ENCODE data around the gene SLC9A9.

The SLC9A9 gene

DNA sequence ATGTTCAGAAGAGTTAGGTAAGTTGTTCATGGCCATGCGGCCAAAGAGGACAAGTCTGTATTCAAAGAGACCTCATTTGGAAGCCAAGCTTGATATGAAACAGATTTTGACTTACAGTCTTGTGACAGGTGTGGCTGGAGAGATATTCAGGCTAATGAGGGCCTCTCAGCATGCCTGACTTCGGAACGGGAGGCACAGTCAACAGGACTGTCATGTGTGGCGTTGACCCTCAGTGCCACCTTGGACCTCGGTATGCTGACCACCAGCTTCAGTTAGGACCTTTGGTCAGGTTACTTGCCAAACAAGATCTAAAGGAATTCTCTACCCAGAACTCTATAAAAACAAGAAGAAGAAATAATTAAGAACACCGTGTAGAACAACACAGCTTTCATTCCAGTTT is 604.6 kb downstream of the SLC9A9 start:
- no peak for DNase-seq (ENCODE audit: low spot score)

- DNase-seq (ENCODE audit: low spot score), result no peak
Observed at GRCh38 chr3:143242691-143243090, 605.6 kb downstream of the SLC9A9 start.

GRCh38 chr3:143242101-143242500 is 606.2 kb downstream of the SLC9A9 start:
- no peak for DNase-seq (ENCODE audit: low spot score)

- DNase-seq (ENCODE audit: low spot score), result no peak
Observed at GRCh38 chr3:143241481-143241951, 606.8 kb downstream of the SLC9A9 start.

GRCh38 chr3:143240886-143241285 is 607.4 kb downstream of the SLC9A9 start:
- DNase-seq (ENCODE audit: low spot score), result no peak

DNA sequence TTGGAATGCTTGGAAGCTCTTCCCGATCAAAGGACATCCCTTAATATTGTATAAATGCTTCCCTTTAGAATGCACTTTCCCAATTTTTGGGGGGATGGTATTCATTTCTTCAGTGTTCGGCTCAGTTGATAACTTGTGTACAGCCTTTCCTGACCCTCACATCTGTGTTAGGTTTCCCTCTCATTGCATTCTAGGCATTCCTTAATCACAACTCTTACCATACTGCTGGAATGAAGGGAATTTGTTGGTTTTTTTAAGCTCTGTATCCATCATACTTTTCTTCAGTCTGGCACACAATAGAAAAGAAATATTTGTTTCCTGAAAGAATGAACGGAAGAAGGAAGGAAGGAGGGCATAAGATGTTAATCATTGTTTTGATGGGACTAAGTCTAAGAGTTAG is 609.2 kb downstream of the SLC9A9 start:
- DNase-seq (ENCODE audit: low spot score), result no peak

DNA sequence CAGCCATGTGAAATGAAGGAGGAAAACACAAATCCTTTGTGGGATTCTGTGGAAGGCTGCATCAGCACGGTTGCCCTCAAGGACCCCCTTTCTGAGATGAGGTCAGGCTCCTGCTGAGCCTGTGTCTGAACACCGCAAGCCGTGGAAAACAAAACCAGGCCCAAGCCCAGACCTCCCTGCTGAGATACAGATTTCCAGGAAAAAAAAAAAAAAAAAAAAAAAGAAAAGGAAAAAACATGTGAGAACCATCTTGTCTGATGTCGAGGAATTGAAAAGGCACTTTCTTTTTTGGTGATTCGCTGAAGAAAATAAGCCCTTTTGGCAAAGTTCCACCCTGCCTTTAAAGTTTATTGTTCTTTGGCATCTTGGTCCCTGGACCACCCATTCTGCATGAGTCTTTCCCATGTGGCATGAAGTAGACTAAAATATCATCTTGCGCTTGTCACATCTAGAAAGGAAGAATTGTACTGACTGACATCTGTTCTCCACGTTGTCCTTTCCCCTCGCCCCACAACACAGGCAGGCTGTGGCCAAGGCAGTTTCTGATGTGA is 611.1 kb downstream of the SLC9A9 start:
- no peak for DNase-seq (ENCODE audit: low spot score)

DNA sequence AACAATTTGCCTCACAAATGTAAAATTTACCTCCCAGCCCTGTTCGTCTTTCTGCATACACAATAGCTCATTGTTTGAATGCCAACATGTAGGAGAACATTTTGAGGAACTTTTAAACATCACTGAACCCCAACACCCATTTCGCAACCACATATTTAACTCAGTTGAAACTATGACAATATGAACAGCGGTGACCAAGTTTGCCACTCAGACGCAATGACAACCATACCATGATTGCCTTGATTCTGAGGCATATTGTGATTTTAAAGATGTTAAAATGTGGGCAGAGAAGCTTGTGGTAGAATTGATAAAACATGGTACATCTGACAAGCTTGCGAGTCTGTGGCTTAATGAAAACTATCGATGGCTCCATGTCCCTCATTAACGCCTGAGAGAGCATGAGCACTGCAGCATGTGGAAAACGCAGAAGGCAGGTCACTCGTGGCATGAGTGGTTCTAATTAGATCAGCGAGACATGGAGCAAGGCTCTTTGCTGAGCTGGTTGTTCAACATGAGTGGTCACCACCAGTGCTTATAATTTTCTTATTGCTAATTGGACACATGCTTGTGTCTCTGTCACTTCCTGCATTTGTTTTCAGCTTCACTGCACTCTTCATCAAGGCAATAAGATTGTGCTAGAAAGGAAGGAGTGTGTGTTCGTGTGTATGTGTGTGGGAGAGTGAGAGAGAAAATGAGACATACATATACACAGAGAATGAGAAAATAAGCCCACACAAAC is 611.9 kb downstream of the SLC9A9 start:
- DNase-seq (ENCODE audit: low spot score), result no peak

DNA sequence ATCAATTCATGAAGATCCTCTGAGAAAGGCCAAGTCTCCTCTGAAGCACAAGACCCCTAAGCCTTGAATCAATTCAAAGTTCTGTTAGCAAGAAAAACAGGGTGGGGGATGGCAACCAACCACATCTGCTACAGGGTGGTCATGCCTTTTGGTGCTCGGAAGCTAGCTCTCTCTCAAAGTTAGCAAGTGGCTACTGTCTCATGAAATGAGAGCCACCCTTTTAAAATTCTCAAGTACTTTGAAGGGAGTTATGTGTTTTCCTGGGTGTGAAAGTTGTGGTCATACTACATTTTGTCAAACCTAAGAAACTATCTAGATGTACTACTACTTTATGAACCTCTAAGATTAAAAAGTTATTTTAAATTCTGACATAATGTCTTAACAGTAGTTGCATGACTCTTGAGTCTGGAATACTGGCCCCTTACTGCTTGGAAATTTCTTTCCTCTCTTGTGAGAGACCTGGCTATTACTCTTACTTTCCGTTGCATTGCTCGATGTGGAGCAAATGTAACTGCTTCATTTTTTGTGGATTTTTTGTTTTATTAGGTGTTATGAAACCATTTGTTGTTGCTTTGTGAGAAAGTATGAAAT is 612.6 kb downstream of the SLC9A9 start:
- no peak for DNase-seq (ENCODE audit: low spot score)

DNA sequence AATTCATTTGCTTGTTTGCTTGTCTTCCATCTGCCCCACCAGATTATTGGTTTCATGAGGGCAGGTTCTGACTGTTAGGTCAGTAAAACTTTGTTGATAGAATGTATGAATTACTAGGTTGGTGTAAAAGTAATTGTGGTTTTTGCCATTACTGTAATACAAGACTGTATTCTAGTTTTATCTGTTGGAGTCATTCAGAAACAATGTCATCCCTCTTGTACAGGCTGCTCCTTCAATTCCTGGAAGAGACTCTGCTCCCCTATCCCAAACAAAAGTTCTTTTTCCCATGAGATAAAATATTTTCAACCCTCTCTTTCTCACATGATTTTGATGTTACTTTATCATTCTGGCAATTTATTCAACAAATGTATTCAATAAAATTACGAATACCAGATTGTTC is 613.7 kb downstream of the SLC9A9 start:
- DNase-seq (ENCODE audit: low spot score), result no peak

GRCh38 chr3:143232981-143233380 is 615.3 kb downstream of the SLC9A9 start:
- no peak for DNase-seq (ENCODE audit: low spot score)

- no peak for DNase-seq (ENCODE audit: low spot score)
Observed at GRCh38 chr3:143228405-143228804, 619.9 kb downstream of the SLC9A9 start.

DNA sequence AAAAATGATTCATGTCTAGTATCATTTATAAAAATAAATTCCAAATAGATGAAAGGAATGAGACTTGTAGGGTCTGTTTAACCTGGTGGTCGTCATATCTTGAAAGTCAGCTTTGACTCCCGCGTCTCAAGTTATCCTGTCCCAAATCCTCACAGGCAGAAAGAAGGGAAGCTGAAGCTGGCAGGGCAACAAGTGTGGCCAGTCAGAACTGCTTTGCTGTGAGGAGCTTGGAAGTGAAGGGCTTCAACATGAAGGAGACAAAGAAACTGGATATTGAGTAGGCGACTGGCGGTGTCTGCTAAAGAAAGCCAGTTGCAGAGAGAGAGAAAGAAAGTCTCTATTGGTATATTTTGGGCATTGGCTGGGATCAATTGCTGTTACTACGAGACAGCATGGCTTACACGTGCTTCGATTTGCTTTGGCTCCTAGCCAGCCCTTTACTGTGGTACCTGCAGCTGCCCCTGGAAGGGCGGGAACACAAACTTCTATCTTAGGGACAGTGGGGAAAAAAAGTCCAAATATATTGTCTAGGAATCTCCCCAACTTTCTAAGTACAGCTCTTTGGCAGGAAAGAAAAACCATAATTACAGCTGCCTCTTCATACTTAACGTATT is 621.5 kb downstream of the SLC9A9 start:
- no peak for DNase-seq (ENCODE audit: low spot score)

GRCh38 chr3:143224716-143225115 is 623.6 kb downstream of the SLC9A9 start:
- DNase-seq (ENCODE audit: low spot score), result no peak

DNA sequence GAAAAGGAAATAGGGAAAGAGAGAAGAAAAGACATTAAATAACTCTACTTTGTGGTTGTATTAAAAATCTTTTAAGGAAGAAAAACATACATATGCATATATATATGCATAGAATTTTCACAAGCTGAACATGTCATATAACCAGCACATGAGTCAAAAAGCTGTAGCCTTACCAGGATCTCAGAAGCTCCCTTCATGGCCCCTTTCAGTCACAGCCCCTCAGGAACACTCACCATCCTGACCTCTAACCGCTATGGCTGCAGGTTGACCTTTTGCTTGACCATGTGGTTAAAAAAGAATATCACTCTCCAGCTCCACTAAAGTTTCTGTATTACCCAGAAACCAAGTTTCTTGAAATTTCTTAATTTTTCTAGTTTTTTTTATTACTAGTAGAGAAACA is 625.3 kb downstream of the SLC9A9 start:
- DNase-seq (ENCODE audit: low spot score), result no peak

DNA sequence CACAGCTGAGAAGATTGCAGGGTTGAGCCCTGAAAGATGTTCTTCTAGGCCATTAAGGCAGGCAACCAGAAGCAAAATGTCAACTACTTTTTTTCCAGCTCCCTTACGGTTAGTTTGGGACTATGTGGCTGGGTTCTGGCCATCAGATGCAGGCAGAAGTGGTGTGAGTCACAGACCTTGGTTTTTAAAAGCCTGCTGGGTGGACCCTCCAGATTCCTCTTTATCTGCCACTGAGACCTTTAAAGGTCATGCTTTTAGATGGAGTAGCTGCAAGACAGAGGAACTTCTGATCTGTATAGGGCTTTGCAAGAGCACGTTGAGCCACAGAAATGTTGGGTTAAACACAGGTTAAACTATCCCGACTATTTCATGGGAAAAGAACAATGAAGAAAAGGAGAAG is 625.8 kb downstream of the SLC9A9 start:
- no peak for DNase-seq (ENCODE audit: low spot score)

GRCh38 chr3:143221446-143221845 is 626.8 kb downstream of the SLC9A9 start:
- DNase-seq (ENCODE audit: low spot score), result no peak

- DNase-seq (ENCODE audit: low spot score), result no peak
Observed at GRCh38 chr3:143220741-143221140, 627.5 kb downstream of the SLC9A9 start.

DNA sequence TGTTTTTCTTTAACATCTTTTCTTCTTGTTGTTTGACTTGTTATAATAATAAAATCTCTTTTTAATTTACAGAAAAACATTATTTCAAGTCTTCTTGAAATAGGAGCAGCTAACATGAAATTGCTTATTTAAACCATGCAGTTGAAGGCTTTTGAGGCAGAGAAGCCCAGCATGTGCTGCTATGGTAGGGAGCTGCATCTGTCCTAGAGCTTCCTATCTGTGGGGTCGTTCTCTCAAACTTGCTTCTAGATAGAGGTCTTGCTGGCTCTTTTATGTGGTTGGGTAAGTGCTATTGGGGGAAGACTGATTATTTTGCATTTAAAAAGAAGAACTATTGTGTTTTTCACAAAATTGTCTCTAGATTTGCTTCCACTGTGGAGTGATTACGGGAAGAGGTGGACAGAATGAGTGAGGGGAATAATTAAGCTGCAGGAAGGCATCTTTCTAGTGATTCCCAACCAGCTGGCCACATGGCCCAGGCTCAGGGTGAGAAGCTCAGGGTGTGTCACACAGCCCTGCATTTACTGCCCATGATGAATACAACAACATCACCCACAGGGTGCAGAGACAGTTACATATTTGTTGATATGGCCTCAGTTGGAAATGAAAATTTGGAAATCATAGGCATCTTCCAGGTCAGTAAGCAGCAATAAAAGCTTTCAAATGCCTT is 630.0 kb downstream of the SLC9A9 start:
- no peak for DNase-seq (ENCODE audit: low spot score)

GRCh38 chr3:143217283-143217682 is 631.0 kb downstream of the SLC9A9 start:
- no peak for DNase-seq (ENCODE audit: low spot score)

DNA sequence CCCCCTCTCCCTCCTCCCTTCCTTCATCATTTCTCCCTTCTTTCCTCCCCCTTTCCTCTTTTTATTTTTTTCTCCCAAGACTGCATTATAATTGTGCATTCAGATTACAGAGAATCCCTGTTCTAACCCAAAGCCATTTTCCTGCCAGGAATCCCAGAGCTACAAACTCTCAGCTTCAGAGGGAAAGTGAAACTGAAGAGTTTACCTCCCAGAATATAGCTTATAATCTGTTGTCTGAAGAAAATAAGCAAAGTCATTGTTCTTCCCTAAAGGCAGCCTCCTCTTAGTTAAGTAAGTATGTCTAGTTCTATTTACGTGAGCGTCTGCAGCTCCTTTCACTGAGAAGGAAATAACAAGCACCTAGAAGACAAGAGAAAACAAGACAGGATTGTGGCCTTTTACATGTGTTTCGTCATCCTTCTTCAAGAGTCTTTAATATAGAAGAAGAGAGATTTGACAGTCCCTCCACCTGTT is 631.5 kb downstream of the SLC9A9 start:
- no peak for DNase-seq (ENCODE audit: low spot score)

All from activated CD4-positive, alpha-beta T cell treated with anti-CD3 and anti-CD28 coated beads, Interleukin-2, Interleukin-4, amounts not matched to agents 100 ng/mL and 50 ng/mL, durations not matched to agents 16 hours and 8 hours (primary cell).